A549 (cell line): ENCODE data around the gene PSAT1. TPM values are rescaled to one million over a fixed set of nuclear protein-coding genes. Genes with fewer than 3 reads are reported as not detected.

ENCODE experiments used
- ATAC-seq, 2 experiments: fragments of 200-7000 bp in 1 of 2; fragments of >200 bp in 1 of 2; cut with Nextera tagmentation in 1 of 2; cut with Tn5 transposase in 1 of 2; 3 replicates each; pipeline versions ENCODE4 v1.8.0 to v1.9.1; 2018 to 2020; ENCODE audit warnings: mild to moderate bottlenecking in 1 of 2, moderate library complexity in 1 of 2
- CTCF ChIA-PET: fragments of 300-600 bp; sonication (Branson Sonifier 250); formaldehyde crosslinking; extraction: SDS; loops from one replicate; lab custom pipeline; 2021; ENCODE audit warnings: antibody characterized with exemption, inconsistent platforms; lab: Yijun Ruan, JAX
- POLR2A ChIA-PET: fragments of 350-600 bp; formaldehyde crosslinking; extraction: SDS; loops from one replicate; lab custom pipeline; 2021; ENCODE audit warnings: antibody characterized with exemption, inconsistent platforms; lab: Yijun Ruan, JAX
- DNase-seq, 2 experiments: peaks; one replicate each; pipeline versions ENCODE4 v3.0.0 to v3.0.0-alpha.2; 2011 to 2016; ENCODE audit warnings: low read depth in 1 of 2, low spot score in 1 of 2
- FAIRE-seq: peaks from 2 replicates; lab custom pipeline; 2011; peaks lifted over from hg19 to GRCh38; lab: Jason Lieb, UNC
- H3K27ac ChIP-seq, 2 experiments: fragments of >200 bp; sonication (Bioruptor Twin); formaldehyde crosslinking; 3 replicates each; pipeline ENCODE4 v1.5.1; 2016 to 2017
- H3K4me1 ChIP-seq: fragments of >200 bp; sonication (Bioruptor Twin); formaldehyde crosslinking; 3 replicates; pipeline ENCODE4 v1.6.1; 2016
- H3K4me2 ChIP-seq: fragments of >200 bp; sonication (Bioruptor Twin); formaldehyde crosslinking; 3 replicates; pipeline ENCODE4 v1.6.1; 2016
- H3K4me3 ChIP-seq: fragments of >200 bp; sonication (Bioruptor Twin); formaldehyde crosslinking; 3 replicates; pipeline ENCODE4 v1.5.1; 2016
- H3K9me3 ChIP-seq: fragments of >200 bp; sonication (Bioruptor Twin); formaldehyde crosslinking; 3 replicates; pipeline ENCODE4 v1.6.1; 2016
- ATOH8 ChIP-seq: fragments of 250-450 bp; sonication (Bioruptor Pico); IDR thresholded peaks from 2 replicates; pipeline ENCODE4 v1.5.0; 2020; ENCODE audit warnings: low read depth, mild to moderate bottlenecking, moderate library complexity
- CHD2 ChIP-seq: fragments of 150-350 bp; IDR thresholded peaks from 2 replicates; pipeline ENCODE4 v1.6.1; 2014; ENCODE audit warnings: low read length; ENCODE audit not compliant: partially characterized antibody
- CHD4 ChIP-seq: fragments of 200-600 bp; sonication (generic); IDR thresholded peaks from 2 replicates; pipeline ENCODE4 v1.6.1; 2016; ENCODE audit warnings: antibody characterized with exemption, mild to moderate bottlenecking, borderline replicate concordance
- CTCF ChIP-seq: fragments of >200 bp; sonication (Bioruptor Twin); formaldehyde crosslinking; IDR thresholded peaks from 3 replicates; pipeline ENCODE4 v1.5.1; 2016
- ELK1 ChIP-seq: fragments of 150-350 bp; IDR thresholded peaks from 2 replicates; pipeline ENCODE4 v1.6.1; 2014; ENCODE audit warnings: low read depth, mild to moderate bottlenecking, low read length
- FOSB ChIP-seq: fragments of 250-450 bp; sonication (Bioruptor Pico); IDR thresholded peaks from 2 replicates; pipeline ENCODE4 v1.5.0; 2020; ENCODE audit warnings: mild to moderate bottlenecking, moderate library complexity
- FOSL2 ChIP-seq, 2 experiments: fragments of 450-650 bp in 1 of 2; fragments of >200 bp in 1 of 2; sonication (Bioruptor Twin) in 1 of 2; formaldehyde crosslinking; IDR thresholded peaks; 2 replicates each; pipeline versions ENCODE4 v1.5.0 to v1.6.1; 2016 to 2020; ENCODE audit warnings: mild to moderate bottlenecking in 1 of 2, moderate library complexity in 1 of 2
- HDAC2 ChIP-seq: fragments of 200-600 bp; sonication (generic); IDR thresholded peaks from 2 replicates; pipeline ENCODE4 v1.6.1; 2016
- HES2 ChIP-seq: fragments of >200 bp; sonication (Bioruptor Twin); formaldehyde crosslinking; IDR thresholded peaks from 2 replicates; pipeline ENCODE4 v1.6.1; 2016
- HMGXB4 ChIP-seq: fragments of 250-450 bp; sonication (Bioruptor Pico); IDR thresholded peaks from 2 replicates; pipeline ENCODE4 v1.5.0; 2021; ENCODE audit warnings: mild to moderate bottlenecking, moderate library complexity, borderline replicate concordance
- NR3C1 ChIP-seq: fragments of >200 bp; sonication (Bioruptor Twin); formaldehyde crosslinking; IDR thresholded peaks from 3 replicates; pipeline ENCODE4 v1.6.1; 2017
- RARB ChIP-seq: fragments of 250-450 bp; sonication (Bioruptor Pico); IDR thresholded peaks from 2 replicates; pipeline ENCODE4 v1.8.0; 2021; ENCODE audit warnings: mild to moderate bottlenecking, moderate library complexity
- RCOR1 ChIP-seq: fragments of 150-350 bp; IDR thresholded peaks from 2 replicates; pipeline ENCODE4 v1.6.1; 2014; ENCODE audit warnings: antibody characterized with exemption, low read length, low read depth
- RNF2 ChIP-seq: fragments of 200-600 bp; sonication (generic); IDR thresholded peaks from 2 replicates; pipeline ENCODE4 v1.6.1; 2016; ENCODE audit warnings: low read depth, mild to moderate bottlenecking, antibody characterized with exemption, moderate library complexity, borderline replicate concordance
- TP53 ChIP-seq: fragments of 250-450 bp; sonication (Bioruptor Pico); IDR thresholded peaks from 2 replicates; pipeline ENCODE4 v1.5.0; 2021; ENCODE audit warnings: mild to moderate bottlenecking, moderate library complexity
- ZSCAN20 ChIP-seq: fragments of 250-450 bp; sonication (Bioruptor Pico); IDR thresholded peaks from 2 replicates; pipeline ENCODE4 v1.8.0; 2022; ENCODE audit warnings: mild to moderate bottlenecking, moderate library complexity
- WGBS: methylation state at CpG from one replicate; pipeline ENCODE4 v1.1.6; 2017; ENCODE audit errors: missing lambda C conversion rate; 5-methylcytosine and 5-hydroxymethylcytosine counted together
- polyA plus RNA-seq, 4 experiments: library from polyadenylated mRNA; depleted of rRNA in 3 of 4; stranded (reverse); fragments of >200 nt; fragmentation: RNase III in 1 of 4; extraction: RNeasy Plus Mini Kit Qiagen cat#74134 plus additional on column Dnase treatment in 1 of 4; gene quantifications; 2 replicates in 3 of 4; 3 replicates in 1 of 4; pipeline ENCODE4 v1.2.3, GENCODE V29; 2011 to 2017

PSAT1 gene
- polyA plus RNA-seq, 2 of the 4 experiments (the other 2 are of a cell fraction) = 200 to 529 TPM

- no peak for TF ChIP-seq RARB (CRISPR knock-in tag)
- H3K4me1 ChIP-seq = no peaks in the 10 kb centered on the region
Observed at GRCh38 chr9:78354989-78355388, 58.1 kb downstream of the PSAT1 start.

GRCh38 chr9:78356634-78357033, 59.7 kb downstream of the PSAT1 start:
- DNase-seq (no peak), ATAC-seq (no peak), FAIRE-seq (no peak)
- POLR2A ChIA-PET = no interaction called here
- H3K27ac ChIP-seq = no peak overlapping the region
- no peak overlapping the region for H3K4me3 ChIP-seq
- H3K9me3 ChIP-seq = no peaks in the 10 kb centered on the region
- CTCF ChIA-PET = interaction anchor here (2.8 to 3.4 kb wide), 2 partner anchors 9 to 13 kb away, joined by 15 to 29 read pairs; no protein-coding TSS in a partner anchor
- no peak overlapping the region for H3K4me2 ChIP-seq
- no peak for TF ChIP-seq CHD4
- TF ChIP-seq HDAC2 = no peak
- no peak for TF ChIP-seq FOSB
- no peak for TF ChIP-seq ATOH8
- no peak for TF ChIP-seq RNF2
- no peak for TF ChIP-seq NR3C1
- no peak for TF ChIP-seq CTCF
- no peak for TF ChIP-seq ZSCAN20 (CRISPR knock-in tag)
- TF ChIP-seq ELK1 = no peak
- TF ChIP-seq RCOR1 = no peak
- TF ChIP-seq HES2 = no peak
- no peak for TF ChIP-seq HMGXB4 (CRISPR knock-in tag)
- TF ChIP-seq FOSL2 (IDR thresholded peaks at IDR 0.05) = no peak
- TF ChIP-seq FOSL2 (CRISPR knock-in tag; IDR thresholded peaks at IDR 0.05) = no peak
- no peak for TF ChIP-seq TP53 (CRISPR knock-in tag)
- TF ChIP-seq CHD2 = no peak
- H3K4me1 ChIP-seq = no peaks in the 10 kb centered on the region
- WGBS = 69% methylated on average over 4 of the region's 4 CpGs

More at GRCh38 chr9:78354989-78355388, 58.1 kb downstream of the PSAT1 start:
- FAIRE-seq = no peak
- ChIA-PET POLR2A (no interaction called here), CTCF (interaction anchor here (1.0 kb wide), 1 partner anchor 11 kb away, joined by 3 read pairs; no protein-coding TSS in a partner anchor)
- no peak overlapping the region for H3K27ac ChIP-seq
- 68% methylated on average over 3 of the region's 3 CpGs for WGBS
- H3K4me3 ChIP-seq = no peak overlapping the region
- no peaks in the 10 kb centered on the region for H3K9me3 ChIP-seq
- DNase-seq = no peak
- H3K4me2 ChIP-seq = no peak overlapping the region
- ATAC-seq = no peak
